ENCODE results near the gene CHDH.

GRCh38 chr3:53824795-53825194 is 21.4 kb downstream of the CHDH start:
- TF ChIP-seq, protein P1, sequence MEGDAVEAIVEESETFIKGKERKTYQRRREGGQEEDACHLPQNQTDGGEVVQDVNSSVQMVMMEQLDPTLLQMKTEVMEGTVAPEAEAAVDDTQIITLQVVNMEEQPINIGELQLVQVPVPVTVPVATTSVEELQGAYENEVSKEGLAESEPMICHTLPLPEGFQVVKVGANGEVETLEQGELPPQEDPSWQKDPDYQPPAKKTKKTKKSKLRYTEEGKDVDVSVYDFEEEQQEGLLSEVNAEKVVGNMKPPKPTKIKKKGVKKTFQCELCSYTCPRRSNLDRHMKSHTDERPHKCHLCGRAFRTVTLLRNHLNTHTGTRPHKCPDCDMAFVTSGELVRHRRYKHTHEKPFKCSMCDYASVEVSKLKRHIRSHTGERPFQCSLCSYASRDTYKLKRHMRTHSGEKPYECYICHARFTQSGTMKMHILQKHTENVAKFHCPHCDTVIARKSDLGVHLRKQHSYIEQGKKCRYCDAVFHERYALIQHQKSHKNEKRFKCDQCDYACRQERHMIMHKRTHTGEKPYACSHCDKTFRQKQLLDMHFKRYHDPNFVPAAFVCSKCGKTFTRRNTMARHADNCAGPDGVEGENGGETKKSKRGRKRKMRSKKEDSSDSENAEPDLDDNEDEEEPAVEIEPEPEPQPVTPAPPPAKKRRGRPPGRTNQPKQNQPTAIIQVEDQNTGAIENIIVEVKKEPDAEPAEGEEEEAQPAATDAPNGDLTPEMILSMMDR (IDR thresholded peaks at IDR 0.05; ENCODE audit: borderline replicate concordance, extremely low read depth, low read length, poor library complexity, severe bottlenecking): no peak
- no peak for TF ChIP-seq EZH2 (IDR thresholded peaks at IDR 0.05; ENCODE audit: borderline replicate concordance, low read depth, low read length, severe bottlenecking)
